Stimulated activated CD4-positive, alpha-beta T cell treated with anti-CD3 and anti-CD28 coated beads, TNF-alpha, amount 100 ng/mL, for 48 hours (primary cell): ENCODE measurements around the gene HIGD2B.
"Not testable (repeated sequence)": the region's sequence is repeated elsewhere in the genome, so short reads cannot be mapped to it uniquely, and the experiment has no call there.

Source experiments
- DNase-seq, 3 donors: peaks; one replicate each; pipeline ENCODE4 v3.0.0-alpha.2; 2020; ENCODE audit warnings: low read depth in 3 of 3

HIGD2B gene

GRCh38 chr15:72685925-72686794 lies at the start of gene HIGD2B, which contains the start of gene BBS4:
TSS of gene HIGD2B (minus strand) at chr15:72686182. CDS start at chr15:72676374, 9,808 bp downstream.
TSS of gene BBS4 (plus strand) at chr15:72686207. CDS start at chr15:72686228, 21 bp downstream.
- DNase-seq, result peak; percentile 70 to 82 (median 74)

DNA sequence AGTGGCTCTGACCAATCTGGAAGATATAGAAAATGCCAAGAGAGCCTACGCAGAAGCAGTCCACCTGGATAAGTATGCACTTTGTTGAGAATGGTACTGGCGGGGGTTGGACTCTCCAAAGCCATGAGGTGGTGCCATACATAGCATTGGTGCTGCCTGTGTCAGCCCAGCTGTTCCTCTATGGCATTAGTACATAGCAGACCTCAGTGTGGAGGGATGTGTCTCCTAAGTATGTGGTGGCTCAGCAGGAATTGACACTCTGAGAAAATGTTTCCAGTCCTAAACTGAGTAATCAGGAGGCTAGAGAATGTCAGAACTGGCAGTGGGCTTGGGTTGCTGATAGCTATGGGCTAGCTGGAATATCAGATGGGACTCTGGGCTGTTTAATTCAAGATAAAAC lies 49.1 kb upstream of the HIGD2B start:
- no peak for DNase-seq

DNA sequence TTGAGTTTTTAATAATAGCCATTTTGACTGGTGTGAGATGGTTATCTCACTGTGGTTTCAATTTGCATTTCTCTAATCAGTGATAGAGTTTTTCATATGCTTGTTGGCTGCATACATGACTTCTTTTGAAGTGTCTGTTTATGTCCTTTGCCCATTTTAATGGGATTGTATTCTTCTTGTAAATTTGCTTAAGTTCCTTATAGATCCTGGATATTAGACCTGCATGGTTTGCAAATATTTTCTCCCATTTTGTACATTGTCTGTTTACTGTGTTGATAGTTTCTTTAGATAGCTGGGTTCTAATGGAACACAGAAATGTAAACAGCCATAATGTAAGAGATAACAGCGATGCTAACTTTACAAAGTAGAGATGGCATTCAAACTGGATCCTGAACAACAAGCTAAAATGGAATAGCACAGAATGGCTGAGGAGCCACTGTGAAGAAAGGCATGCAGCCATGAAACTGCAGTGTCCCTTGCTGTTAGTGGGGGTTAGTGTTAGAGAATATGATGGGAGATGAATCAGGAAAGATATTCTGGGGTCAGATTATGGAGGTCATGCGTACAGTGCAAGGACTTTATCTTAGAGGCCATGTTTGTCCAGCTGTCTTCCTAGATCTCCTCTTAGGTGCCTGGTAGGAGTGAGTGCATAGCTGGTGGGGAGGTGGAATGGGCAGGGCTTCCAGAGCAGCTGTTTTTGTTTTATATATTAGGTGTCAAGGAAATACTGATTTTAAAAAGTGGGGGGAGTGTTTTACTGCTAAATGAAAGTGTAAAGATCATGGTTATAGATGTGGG lies 48.2 kb upstream of the HIGD2B start:
- no peak for DNase-seq

GRCh38 chr15:72732516-72732915 lies 46.5 kb upstream of the HIGD2B start:
- DNase-seq, result no peak

DNA sequence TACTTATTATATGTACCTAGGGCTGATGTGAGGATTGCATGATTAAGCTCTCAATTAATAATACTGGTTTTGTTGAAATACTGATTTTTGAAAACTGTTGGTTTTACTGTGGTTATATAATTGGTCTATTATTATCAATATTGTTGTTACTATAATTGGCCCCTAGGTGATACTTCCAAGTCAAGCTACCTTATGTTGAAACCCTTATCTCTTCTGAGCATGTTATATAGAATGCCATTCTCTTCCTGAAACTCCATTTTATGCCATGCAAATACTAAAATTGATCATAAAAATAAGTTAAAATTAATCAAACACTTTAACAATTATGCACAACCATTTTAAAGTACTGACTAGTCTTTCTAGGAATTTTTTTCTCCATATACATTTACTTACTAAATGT lies 46.1 kb upstream of the HIGD2B start:
- no peak for DNase-seq

DNA sequence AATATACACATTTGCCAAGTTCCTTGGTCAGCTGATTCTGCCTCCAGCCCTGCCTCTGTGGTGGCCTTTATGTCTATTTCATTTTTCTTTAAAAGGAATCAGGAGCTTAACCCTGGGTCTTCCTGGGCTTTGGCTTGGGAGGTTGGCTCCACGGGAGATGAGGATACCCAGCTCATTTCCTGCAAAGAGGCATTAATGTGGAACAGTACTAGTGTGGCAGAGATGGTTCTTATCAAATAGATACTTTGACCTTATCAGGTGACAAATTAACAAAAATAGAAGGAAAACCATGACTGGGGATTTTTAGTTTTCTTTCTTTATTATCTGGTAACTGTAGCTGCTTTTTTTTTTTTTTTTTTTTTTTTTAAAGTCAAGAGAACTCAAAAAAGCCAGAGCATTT lies 42.8 kb upstream of the HIGD2B start:
- DNase-seq, result no peak

DNA sequence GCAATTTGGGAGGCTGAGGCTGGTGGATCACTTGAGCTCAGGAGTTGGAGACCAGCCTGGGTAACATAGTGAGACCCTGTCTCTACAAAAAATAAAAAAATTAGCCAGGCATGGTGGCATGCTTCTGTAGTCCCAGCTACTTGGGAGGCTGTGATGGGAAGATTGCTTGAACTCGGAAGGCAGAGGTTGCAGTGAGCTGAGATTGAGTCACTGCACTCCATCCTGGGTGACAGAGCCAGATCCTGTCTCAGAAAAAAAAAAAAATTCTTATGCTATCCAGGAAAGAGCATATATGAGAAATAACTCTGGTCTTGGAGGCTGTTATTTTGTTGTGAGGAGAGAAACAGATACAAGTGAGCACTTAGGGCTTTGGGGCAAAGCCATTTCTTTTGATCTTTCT lies 42.3 kb upstream of the HIGD2B start:
- DNase-seq, result not testable (repeated sequence)

GRCh38 chr15:72727154-72727553 lies 41.2 kb upstream of the HIGD2B start:
- DNase-seq, result no peak

- DNase-seq, result not testable (repeated sequence)
Measured at GRCh38 chr15:72725851-72726250, 39.9 kb upstream of the HIGD2B start.

- no peak for DNase-seq
Measured at GRCh38 chr15:72725446-72725845, 39.5 kb upstream of the HIGD2B start.

GRCh38 chr15:72724028-72724427 lies 38.0 kb upstream of the HIGD2B start:
- DNase-seq, result no peak

GRCh38 chr15:72722071-72722696 lies 36.2 kb upstream of the HIGD2B start:
- DNase-seq, result peak; percentile 31 to 58 (median 49)

- DNase-seq, result not testable (repeated sequence)
Measured at GRCh38 chr15:72708551-72709303, 22.7 kb upstream of the HIGD2B start.

- DNase-seq, result no peak
Measured at GRCh38 chr15:72706266-72706665, 20.3 kb upstream of the HIGD2B start.

DNA sequence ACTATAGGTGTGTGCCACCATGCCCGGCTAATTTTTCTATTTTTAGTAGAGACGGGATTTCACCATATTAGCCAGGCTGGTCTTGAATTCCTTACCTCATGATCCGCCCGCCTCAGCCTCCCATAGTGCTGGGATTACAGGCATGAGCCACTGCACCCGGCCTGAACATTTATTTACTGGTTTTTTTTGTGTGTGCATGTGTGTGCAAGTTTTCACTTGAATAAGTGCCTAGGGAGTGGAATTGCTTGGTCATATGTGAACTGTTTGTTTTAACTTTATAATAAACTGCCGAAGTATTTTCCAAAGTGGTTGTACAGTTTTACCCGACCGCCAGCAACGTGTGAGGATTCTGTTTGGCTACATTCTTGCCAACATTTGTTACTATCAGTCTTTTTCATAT lies 14.1 kb upstream of the HIGD2B start:
- DNase-seq, result no peak

- no peak for DNase-seq
Measured at GRCh38 chr15:72698938-72699337, 13.0 kb upstream of the HIGD2B start.

DNA sequence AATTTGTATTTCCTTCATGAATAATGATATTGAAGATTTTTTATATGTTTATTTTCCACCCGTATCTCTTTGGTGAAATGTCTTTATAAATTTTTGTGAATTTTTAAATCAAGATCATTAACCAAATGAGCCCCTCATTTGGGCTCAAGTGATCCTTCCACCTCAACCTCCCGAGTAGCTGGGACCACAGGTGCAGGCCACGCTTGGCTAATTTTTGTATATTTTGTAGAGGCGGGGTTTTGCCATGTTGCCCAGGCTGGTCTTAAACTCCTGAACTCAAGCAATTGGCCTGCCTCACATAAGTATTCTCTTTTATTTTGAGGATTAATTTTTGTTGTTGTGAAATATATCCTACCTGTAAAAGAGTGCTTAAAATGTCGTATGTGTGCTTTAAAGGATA lies 5.0 kb upstream of the HIGD2B start:
- no peak for DNase-seq

- no peak for DNase-seq
Measured at GRCh38 chr15:72688697-72689096, 2.7 kb upstream of the HIGD2B start.

GRCh38 chr15:72685301-72685924 lies 569 bp downstream of the HIGD2B start:
- peak in 1 of 3 donors; percentile 4 for DNase-seq

GRCh38 chr15:72682772-72683171 lies 3.2 kb downstream of the HIGD2B start:
- no peak for DNase-seq

DNA sequence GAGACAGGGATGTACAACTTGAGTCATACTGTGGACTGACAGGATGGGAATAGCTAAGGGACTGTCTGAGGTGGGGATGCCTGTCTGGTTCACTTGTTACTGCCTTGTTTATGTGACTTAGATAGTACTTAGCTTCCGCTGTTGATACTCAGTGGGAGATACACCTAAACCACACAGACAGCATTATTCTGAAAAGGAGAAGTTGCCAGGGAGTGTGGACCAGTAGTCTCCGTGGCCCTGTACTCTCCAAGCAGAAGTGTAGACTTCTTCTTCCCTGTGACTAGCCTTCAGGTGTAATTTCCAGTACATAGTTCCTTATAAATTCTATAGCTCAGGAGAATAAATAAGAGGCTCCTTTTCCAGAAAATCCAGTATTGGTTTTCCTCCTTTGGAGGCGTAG lies 5.1 kb downstream of the HIGD2B start:
- no peak for DNase-seq
